Measurements from ENCODE around the gene IFI35.
"Not testable (repeated sequence)": the region's sequence is repeated elsewhere in the genome, so short reads cannot be mapped to it uniquely, and the experiment has no call there.

The IFI35 gene

DNA sequence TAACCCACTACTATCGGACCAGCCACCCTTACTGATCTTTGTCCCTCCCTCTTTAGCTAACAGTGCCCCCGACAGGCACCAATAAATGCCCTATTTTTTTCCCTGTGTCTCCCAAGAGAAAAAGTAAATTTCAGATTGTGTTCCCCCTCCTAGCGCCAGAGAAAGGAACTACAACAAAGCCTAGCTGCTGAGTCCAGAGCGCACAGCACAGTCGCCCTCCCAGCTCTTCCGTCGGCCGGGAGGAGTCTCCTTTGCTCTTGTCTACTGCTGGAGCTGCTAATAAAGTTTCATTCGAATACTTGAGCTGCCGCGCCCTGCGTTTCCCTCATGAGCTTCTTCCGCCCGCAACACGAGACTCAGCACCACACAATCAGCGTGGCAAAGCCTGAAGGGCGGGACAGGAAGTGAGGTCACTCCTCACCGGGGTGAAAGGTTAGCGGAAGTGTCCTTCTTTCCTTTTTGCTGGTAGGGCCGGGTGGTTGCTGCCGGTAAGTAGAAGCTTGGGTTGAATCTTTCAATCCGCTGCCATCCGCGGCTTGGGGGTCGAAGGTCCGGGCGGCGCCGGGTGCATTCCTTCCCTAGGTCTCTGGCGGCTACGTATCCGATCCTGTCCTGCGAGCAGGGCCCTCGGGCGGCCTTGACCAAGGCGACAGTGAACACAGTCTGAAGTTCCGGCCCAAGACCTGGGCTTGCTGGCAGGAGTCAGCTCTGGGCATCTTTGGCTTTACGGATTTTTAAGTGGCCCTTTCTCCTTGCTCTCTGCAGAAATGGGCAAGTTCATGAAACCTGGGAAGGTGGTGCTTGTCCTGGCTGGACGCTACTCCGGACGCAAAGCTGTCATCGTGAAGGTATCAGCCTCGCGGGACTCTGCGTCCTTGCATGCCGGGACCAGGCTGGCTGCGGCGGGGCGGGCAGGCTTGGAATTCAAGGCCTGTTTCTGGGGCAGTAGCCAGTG is 8.3 kb upstream of the IFI35 start, which contains the start of gene RPL27:
Gene RPL27 (plus strand): TSS at position 436 of the 955 bp plus-strand sequence. CDS start 332 bp downstream, at position 768.
- DNase-seq: peak; percentile 96

DNA sequence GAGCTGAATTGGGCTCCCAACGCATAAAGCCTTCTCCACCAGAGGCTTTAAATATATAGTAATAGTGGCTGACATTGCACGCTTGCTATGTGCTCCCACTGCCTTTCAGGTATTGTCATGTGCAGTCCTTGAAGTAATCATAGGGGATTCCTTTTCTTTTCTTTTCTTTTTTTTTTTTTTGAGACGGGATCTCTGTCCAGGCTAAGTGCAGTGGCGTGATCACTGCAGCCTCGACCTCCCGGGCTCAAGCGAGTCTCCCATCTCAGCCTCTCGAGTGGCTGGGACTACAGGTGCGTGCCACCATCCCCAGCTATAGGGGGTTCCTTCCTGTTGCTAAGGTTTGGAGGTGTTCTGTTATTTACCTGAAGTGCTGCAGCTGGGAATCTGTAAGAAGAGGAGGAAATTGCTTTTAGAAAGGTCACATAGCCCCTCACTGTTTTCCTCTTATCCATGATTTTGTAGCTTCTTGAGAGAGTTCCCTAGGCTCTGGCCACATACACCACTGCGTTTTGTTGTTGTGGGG is 7.5 kb upstream of the IFI35 start:
- no peak for DNase-seq

DNA sequence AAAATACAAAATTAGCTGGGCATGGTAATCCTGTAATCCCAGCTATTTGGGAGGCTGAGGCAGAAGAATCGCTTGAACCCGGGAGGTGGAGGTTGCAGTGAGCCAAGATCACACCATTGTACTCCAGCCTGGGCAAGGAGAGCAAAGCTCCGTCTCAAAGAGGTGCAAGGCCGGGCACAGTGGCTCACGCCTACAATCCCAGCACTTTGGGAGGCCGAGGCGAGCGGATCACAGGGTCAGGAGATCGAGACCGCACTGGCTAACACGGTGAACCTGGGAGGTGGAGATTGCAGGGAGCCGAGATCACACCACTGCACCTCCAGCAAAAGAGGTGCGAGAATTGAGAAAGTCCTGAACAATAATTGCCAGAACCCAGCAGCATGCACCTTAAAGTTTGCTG is 5.7 kb upstream of the IFI35 start:
- DNase-seq: not testable (repeated sequence)

DNA sequence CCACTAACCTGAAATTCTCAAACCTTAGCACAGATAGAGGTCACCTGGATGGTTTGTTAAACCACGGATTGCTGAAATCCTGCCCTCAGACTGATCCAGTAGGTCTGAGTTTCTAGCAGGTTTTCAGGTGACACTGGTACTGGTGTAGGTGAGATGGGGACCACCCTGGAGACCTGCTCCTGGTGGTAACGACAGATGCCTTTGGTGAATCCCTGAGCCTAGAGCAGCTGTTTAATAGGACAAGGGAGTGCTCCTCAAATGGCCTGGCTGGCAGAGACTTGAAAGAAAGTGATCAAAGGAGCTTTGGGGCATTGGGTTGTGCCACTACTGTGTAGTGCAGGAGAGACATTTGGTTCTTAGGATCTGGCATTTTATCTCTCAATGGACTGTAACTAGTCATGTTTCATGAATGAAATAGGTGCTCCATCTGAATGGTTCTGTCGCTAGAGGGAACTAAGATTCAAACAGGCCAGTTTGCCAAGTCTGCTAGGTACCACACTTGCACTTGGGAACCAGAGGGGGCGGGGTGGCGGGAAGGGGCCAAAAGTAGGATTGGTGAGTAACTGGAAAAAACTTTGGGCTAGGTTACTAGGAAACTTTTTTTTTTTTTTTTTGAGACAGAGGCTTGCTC is 2.9 kb upstream of the IFI35 start:
- no peak for DNase-seq

DNA sequence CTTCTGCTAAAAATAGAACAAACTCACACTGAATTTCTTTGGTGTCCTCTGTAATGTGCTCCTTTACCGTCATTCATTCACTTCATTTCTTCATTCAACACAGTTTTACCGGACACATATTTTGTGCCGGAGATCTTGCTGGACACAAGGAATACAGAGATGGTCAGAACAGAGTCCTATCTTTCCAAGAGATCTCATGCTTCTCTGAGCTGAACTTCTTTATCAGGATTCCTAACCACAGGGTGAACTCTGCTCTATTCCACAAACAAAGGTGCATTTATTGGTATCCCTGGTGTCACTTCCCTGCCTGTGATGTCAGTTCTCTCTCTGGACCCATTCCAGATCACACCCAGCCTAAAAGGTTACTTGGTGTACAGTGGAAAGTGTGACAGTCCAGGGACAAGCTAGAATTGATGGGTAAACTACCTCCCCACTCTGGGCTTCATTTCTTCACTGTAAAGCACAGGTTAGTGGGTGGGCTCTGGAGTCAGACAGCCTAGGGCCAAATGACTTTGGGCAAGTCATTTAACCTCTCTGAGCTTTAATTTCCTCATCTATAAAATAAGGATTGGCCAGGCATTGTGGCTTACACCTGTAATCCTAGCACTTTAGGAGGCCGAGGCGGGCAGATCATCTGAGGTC is 4.2 kb downstream of the IFI35 start:
- no peak for DNase-seq

DNA sequence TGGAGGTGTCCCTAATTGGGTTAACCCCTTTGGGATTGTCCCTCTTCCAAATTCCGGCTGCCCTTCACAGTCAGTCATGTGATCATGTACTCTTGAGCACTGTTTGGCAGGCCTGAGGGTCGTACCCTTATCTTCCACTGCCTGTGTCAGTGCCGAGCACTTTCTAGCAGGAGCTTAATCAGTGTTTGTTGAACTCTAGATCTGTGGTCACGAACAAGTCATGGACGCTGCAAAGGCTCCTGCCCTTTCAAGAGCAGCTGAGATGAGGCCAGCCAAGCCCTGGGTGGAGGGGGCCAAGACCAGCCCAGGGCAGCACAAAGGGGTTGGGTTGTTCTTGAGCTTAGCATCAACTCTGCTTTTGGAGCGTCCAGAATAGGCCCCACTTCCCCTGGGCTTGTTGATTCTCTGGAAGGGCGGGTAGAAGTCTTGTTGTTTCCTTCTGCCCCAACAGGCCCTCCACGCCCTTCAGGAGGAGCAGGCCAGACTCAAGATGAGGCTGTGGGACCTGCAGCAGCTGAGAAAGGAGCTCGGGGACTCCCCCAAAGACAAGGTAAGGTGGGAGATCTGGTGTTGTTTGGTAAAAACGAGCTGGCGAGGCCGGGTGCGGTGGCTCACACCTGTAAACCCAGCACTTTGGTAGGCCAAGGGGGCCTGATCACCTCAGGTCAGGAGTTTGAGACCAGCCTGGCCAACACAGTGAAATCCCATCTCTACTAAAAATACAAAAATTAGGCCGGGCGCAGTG is 5.3 kb downstream of the IFI35 start:
- no peak for DNase-seq

DNA sequence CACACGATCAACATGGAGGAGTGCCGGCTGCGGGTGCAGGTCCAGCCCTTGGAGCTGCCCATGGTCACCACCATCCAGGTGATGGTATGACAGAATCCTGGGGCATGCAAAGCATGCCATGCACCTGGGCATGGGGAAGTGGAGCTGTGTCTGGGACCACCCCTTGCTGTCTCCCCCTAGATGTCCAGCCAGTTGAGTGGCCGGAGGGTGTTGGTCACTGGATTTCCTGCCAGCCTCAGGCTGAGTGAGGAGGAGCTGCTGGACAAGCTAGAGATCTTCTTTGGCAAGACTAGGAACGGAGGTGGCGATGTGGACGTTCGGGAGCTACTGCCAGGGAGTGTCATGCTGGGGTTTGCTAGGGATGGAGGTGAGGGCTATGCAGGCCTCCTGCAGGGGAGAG is 6.7 kb downstream of the IFI35 start:
- DNase-seq: no peak

DNA sequence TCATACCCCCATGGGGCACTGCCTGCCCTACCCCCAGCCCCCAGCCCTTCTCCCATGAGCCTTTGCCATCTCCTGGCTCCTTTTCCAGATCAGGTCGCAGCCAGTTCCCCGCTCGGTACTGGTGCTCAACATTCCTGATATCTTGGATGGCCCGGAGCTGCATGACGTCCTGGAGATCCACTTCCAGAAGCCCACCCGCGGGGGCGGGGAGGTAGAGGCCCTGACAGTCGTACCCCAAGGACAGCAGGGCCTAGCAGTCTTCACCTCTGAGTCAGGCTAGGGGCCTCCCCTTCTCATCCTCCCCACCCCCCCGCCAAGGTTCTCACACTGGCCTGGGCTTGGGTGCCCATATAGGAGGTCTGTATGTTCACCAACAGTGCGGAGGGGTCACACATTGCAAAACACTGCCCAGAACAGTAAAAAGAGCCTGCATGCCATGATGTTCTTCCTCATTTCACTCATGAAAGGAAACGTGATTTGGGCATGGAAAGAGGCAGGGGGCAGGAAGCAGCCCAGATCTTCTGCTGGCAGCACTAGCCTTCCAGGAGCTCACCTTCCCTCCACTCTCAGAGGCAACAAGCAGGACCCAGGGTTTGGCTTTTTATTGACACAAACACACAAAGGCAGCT is 7.5 kb downstream of the IFI35 start:
- DNase-seq: no peak

DNA sequence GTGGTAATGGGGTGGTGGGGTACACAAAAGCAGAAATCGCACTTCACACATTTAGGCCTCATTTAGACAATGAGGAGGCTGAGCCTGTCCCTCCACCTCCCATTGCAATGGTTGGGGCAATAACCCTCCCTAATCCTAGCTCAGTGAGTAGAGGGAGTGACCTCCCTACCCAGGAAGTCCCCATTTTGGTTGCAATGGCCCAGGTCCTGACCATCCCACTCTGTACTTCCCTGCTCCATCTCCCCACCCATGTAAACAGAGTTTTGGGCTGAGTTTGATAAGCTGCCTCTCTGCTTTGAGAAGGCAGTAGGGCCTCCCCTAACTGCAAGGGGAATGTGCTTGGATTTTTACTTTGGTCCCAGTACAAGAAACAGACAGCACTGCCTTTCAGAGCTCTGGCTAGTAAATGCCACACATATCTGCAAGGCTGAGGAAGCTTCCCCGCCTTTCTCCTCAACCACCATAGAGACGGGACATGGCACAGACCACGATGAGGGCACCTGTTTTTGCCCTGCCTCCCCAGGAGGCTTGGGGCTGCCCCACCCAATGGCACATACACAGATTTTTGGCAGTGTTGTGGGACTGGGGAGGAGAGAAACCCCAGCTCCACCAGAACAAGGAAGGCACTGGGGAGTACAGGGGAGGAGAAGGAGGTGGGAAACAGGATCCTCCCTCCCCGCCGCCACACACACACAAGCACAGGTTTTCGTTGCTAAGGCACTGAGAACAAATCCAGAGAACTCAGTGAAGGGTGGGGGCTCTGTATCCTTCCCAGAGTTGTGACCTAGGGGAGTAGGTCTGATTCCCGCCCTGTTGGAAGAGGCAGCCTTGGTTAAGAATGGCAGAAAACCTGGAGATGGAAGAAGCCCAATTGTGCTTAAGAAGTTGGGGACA is 8.3 kb downstream of the IFI35 start:
- no peak for DNase-seq

DNA sequence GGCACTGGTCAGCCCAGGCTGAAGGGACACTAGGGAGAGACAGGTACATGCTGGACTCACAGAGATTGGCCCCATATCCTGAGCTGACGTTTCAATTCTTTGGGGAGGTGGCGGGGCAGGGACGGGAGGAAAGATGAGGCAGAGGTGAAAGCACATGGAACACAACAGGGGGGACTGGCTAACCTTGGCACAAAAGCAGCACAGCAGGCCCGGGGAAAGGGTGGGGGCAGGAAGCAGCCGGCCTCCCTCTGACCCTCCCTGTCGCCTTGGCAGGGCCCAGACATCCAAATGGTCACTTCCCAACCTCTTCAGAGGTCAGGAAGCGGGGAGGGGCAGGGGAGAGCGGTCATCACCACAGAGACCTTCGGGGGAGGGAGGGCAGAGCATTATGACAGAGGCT is 9.0 kb downstream of the IFI35 start:
- DNase-seq: no peak

DNA sequence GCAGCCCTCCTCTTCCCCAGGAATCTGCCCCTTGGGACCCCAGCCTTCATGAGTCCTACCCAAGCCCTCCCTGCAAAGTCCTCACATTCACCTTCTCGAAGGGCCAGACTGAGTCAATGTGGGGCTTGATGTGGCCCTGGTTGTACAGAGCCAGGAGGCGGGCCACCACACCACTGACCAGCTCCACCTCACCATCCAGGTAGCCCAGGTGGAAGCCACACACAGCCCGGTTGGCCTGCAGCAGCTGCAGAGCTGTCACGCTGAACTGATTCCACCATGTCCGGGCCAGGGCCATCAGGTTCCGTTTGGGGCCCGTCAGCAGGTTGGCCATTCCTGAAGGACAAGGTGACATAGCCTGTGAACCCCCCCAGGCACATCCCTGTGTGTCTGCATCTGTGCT is 9.6 kb downstream of the IFI35 start:
- no peak for DNase-seq

DNA sequence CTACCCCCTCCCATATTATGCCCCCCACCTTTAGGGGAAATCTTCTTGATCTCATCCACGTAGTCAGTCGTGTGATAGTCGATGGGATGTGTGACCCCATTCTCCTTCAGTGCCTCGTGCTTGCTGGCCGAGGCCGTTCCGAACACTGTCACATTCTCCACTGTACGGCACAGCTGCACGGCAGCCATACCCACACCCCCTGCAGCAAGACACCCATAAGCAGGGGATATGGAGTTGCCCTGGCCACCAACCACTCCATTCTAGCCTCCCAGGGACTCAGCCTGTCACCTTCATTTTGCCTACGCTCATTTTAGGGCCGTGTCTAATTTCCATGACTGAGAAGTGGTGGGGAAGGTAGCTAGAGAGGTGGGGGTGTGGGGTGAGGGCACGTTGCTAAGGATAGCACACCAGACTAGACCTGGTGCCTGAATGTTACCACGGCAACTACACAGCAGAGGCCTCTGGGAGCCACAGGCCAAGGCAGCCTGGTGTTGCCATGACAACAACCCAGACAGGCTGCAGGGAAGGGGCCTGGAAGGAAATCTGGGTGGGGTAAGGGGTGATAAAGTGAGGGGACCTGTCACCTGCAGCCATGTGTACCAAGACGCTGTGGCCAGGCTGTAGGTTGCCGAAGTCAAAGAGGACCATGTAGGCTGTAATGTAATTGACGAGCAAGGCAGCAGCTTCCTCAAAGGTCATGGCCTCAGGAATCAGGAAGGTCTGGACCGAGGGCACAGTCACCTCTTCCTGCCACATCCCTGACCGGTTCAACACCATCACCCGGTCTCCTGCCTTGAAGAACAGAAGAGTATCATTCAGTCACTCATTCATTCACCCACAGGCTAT is 11.6 kb downstream of the IFI35 start:
- DNase-seq: no peak

DNA sequence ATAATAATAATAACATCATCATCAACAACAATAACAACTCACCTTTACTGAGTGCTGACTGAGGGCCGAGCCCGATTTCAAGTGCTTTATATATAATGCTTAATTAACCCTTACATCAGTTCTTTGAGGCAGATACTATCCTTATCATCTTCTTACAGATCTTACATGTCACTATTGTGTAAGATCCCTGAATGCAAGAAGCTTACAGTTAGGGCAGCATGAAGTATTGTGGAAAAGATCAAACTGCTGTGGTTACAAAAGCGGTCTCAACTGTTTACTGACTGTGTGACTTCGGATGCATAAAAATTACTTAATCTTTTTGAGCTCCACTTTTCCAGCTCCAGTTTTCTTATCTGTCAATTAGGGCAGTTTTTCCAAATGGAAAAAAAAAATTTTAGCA is 12.3 kb downstream of the IFI35 start:
- no peak for DNase-seq

DNA sequence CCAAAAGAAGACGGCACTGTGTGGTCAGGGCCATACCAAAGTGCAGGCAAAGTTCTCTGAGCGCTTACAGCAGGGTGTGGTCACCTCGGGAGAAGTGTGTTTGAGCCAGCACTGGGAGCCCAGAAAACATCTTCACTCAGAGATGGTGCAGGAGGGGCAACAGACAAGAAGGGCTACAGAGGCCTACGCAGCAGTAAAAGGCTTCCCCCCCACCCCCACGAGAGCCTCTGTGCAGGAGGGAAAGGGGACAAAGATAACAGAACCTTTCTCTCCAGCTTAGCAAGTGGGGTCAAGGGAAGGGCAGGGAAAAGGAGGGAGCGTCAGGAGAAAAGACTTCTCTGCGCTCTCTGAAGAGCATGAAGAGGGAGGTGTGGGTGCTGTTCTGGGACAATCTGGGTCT is 12.8 kb downstream of the IFI35 start:
- DNase-seq: no peak

DNA sequence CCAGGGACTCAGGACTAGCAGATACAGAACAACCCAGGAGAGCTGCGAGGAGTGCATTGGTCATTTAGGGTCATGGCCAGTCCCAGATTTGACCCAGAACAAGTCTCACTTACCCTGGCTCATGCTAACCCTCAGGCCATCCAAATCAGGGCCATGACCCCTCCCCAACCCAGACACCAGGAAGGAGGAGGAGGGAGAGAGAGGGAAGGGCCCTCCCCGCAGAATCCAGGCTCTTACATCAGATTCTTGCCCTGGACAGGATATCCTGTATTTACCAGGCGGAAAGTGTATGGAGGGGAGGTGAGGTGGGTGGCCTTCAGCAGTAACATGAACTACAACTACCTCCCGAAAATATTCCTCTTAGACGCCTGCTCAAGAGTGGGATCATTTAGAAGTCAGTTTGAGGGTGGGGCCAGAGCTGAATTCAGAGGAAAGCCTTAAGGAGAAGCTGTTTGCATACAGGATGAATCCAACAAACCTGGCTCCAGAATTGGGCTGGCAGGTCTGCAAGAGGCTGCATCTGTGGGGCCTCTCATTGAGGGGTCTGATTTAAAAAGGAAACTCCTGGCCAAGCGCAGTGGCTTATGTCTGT is 13.5 kb downstream of the IFI35 start:
- DNase-seq: no peak

DNA sequence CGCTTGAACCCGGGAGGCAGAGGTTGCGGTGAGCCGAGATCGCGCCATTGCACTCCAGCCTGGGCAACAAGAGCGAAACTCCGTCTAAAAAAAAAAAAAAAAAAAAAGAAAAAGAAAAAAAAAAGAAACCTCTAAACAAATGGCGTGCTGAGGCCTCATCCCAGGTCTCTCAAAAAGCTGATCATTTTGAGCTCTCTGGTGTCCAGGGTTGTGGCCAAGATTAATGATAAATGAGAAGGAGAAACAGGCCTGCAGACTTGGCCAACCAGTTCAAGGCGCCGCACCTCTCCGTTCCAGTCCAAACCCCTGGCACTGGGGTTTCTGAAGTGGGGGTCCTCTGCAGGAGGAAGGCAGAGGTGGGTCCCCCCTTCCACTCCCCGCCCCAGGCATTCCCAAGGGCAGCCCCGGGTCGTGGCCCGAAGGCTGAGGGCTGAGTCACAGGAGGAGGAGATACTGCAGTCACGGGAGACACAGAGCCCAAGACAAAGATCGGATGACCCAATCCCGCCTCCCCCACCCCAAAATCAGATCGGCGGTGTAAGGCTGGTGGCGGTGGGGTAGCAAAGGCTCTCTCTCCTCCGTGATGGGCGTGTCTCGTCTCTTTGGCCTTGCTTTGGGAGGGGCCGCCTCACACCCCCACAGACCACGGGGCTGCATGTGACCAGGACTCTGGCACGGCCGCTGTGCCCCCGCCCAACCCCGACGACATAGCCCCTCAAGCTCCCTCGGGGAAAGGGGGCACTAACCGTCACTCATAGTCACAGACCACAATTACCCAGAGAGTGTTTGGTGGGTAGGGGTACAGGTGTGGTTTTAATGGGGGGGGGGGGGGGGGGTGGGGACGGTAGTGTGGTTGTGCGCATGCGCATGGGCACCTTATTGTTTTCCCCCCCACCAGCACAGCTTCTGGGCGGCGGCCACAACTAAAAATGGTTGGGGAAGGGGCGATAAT is 14.5 kb downstream of the IFI35 start:
- DNase-seq: peak; percentile 17

DNA sequence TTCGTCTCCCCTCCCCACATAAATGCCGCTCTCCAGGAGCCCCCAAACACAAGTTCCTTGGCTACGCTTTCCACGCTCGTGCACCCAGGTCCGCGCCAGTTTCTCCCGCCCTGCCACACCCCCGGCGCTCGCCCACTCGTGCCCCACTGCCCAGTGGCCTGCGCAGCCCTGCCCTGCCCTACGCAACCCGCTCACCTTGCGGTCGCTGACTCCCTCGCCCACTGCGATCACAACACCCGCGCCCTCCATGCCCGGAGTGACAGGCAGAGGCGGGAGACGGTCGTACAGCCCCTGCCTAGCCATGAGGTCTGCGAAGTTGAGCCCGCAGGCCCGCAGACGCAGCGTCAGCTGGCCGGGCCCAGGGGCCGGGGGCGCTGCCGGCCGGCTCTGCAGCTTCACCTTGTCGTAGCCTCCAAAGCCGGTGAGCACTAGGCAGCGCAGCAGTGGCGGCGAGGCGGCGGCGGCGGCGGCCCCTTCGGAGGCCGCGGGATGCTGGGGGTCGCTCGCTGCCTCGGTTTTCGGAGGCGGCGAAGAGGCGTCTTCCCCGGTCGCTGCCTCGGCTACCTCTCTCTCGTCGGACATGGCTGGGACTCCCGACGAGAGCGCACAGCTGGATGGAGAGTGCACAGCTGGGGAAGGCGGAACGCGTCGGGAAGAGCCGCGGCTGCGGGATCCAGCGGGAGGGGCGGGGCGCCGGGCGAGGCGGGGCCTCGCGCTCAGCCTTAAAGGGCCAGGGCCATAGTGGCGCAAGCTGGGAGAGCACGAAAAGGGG is 15.3 kb downstream of the IFI35 start, which contains the start of gene VAT1:
Gene VAT1 (minus strand): TSS at position 645 of the 772 bp plus-strand sequence. CDS start 63 bp downstream, at position 582.
- DNase-seq: peak; percentile 55

Data from activated gamma-delta T cell treated with Interleukin-2 at 50 U/mL for 16 hours (primary cell).